LNCaP clone FGC (cell line): ENCODE data around the gene RDH16.

Experiments used
- DNase-seq: peaks from one replicate; pipeline ENCODE4 v3.0.0-alpha.2; 2011; ENCODE audit warnings: low read depth
- H3K4me3 ChIP-seq: 2 replicates; pipeline ENCODE4 v1.5.1; 2011; ENCODE audit warnings: mild to moderate bottlenecking, low read depth, low read length, control low read depth
- CTCF ChIP-seq: IDR thresholded peaks from 2 replicates; pipeline ENCODE4 v1.5.1; 2012; ENCODE audit warnings: mild to moderate bottlenecking; ENCODE audit not compliant: control insufficient read depth, insufficient read depth; ENCODE audit errors: extremely low read depth

The RDH16 gene

DNA sequence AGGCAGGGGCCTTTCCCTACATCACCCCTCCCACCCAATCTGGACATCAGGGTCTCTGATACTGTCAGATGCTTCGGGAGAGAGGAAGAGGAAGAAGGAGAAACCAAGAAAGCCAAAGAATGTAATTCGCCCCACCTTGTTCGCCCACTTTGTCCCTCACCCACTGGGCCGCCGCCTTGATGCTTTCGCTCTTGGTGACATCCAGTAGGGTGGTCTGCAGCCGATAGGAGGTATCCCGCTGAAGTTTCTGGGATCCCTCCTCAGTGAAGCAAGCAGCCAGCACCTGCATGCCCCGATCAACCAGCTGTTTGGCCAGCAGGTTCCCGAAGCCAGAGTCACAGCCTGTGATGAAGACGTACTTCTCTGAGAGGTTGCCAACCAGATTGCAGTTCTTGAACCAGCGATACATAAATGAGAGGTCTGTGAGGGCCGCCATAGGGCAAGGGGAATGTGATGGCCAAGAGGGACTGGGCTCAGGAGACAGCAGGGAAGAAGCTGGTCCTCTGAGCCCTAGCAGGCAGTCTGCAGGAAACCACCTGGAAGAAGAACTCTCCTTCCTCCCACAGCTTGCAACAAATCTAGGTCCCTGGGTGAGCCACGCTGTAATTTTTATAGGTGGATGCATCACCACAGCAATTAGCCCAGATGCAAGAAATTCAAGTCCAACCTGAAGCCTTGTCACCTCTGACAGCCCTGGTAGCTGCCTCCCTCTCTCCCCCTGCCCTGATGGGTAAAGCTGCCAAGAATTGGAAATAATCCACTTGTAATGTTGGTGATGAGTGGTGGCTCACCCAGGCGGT lies 23.4 kb downstream of the RDH16 start, which contains the start of gene SDR9C7:
TSS of gene SDR9C7 (minus strand) at position 583 of the 800 bp plus-strand sequence. CDS start at position 436, 147 bp downstream.
- DNase-seq, result peak; percentile 18
- no peak for TF ChIP-seq CTCF
- no peak within 1 kb of the TSS for H3K4me3 ChIP-seq

DNA sequence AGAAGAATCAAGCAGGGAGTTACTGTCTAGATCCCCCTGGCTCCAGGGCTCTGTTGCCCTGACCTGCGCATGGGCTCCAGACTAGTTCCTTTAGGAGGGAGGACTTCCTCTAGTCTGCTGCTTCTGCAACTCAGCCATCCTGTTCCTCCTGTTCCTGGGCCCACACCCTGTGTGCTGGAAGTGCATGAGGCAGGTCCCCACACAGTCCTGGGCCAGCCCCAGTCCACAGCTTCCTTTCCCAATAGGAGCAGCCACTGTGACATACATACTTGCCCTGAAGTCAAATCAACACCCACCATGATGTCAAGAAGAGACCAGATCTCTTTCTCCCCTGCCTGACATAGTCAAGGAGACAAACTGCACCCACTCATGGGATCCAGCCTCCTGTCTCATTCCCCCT lies 24.5 kb downstream of the RDH16 start:
- no peak for TF ChIP-seq CTCF
- no peak overlapping the region for H3K4me3 ChIP-seq
- DNase-seq, result no peak

DNA sequence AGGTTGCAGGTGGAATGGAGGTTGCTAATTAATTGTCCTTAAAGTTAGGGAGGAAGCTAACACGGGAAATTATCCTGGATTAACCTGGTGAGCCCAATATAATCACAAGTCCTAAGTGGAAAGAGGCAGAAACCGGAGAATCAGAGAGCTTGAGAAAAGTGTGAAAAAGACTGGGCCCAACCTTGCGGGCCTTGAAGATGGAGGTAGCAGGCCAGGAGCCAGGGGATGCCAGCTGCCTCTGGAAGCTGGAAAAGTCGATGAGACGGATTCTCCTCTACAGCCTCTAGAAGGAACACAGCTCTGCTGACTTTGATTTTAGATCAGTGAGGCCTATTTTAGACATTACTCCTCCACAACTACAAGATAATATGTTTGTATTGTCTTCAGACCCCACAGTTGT lies 25.3 kb downstream of the RDH16 start:
- no peak for TF ChIP-seq CTCF
- DNase-seq, result no peak
- no peak overlapping the region for H3K4me3 ChIP-seq

GRCh38 chr12:56931474-56931978 lies 25.9 kb downstream of the RDH16 start:
- TF ChIP-seq CTCF, result no peak
- H3K4me3 ChIP-seq, result no peak overlapping the region
- peak; percentile 32 for DNase-seq

- no peak for TF ChIP-seq CTCF
- no peak for DNase-seq
- no peak overlapping the region for H3K4me3 ChIP-seq
Measured at GRCh38 chr12:56930241-56930640, 27.2 kb downstream of the RDH16 start.

- no peak for DNase-seq
- H3K4me3 ChIP-seq, result no peak overlapping the region
- no peak for TF ChIP-seq CTCF
Measured at GRCh38 chr12:56929780-56930179, 27.6 kb downstream of the RDH16 start.
